Osteocyte (in vitro differentiated cells): ENCODE results near the gene PLCB4. TPM values are rescaled to one million over a fixed set of nuclear protein-coding genes. Genes with fewer than 3 reads are reported as not detected.
A peak's percentile ranks its signal among the peaks of the same experiment; 100 is the strongest.

Source experiments
- DNase-seq: peaks from one replicate; pipeline ENCODE4 v3.0.0; 2021; ENCODE audit warnings: mixed read lengths; ENCODE audit not compliant: unreplicated experiment; ENCODE audit errors: extremely low spot score
- H3K27ac Mint-ChIP-seq: one replicate; pipeline ENCODE4 v1.8.0; 2021; ENCODE audit warnings: mild to moderate bottlenecking, mixed read lengths; ENCODE audit not compliant: unreplicated experiment
- H3K27me3 Mint-ChIP-seq: one replicate; pipeline ENCODE4 v1.8.0; 2021; ENCODE audit warnings: mixed read lengths; ENCODE audit not compliant: unreplicated experiment
- H3K36me3 Mint-ChIP-seq: one replicate; pipeline ENCODE4 v1.8.0; 2021; ENCODE audit warnings: mixed read lengths; ENCODE audit not compliant: unreplicated experiment
- H3K4me1 Mint-ChIP-seq: one replicate; pipeline ENCODE4 v1.8.0; 2021; ENCODE audit warnings: mixed read lengths; ENCODE audit not compliant: unreplicated experiment
- H3K4me3 Mint-ChIP-seq: one replicate; pipeline ENCODE4 v1.8.0; 2021; ENCODE audit warnings: mild to moderate bottlenecking, moderate library complexity, mixed read lengths; ENCODE audit not compliant: unreplicated experiment
- H3K9me3 Mint-ChIP-seq: one replicate; pipeline ENCODE4 v1.8.0; 2021; ENCODE audit warnings: mixed read lengths; ENCODE audit not compliant: unreplicated experiment
- total RNA-seq: library from RNA; stranded (reverse); gene quantifications from 2 replicates; pipeline ENCODE4 v1.2.1, GENCODE V29; 2021
- TF ChIP-seq, protein P1 (sequence below): fragments of 200-600 bp; sonication (generic); IDR thresholded peaks from 2 replicates; pipeline ENCODE4 v1.5.0; 2021; ENCODE audit warnings: antibody characterized with exemption, mild to moderate bottlenecking, moderate library complexity

PLCB4 gene
- total RNA-seq, 1 donor from 2014 or later: 5.3 TPM

DNA sequence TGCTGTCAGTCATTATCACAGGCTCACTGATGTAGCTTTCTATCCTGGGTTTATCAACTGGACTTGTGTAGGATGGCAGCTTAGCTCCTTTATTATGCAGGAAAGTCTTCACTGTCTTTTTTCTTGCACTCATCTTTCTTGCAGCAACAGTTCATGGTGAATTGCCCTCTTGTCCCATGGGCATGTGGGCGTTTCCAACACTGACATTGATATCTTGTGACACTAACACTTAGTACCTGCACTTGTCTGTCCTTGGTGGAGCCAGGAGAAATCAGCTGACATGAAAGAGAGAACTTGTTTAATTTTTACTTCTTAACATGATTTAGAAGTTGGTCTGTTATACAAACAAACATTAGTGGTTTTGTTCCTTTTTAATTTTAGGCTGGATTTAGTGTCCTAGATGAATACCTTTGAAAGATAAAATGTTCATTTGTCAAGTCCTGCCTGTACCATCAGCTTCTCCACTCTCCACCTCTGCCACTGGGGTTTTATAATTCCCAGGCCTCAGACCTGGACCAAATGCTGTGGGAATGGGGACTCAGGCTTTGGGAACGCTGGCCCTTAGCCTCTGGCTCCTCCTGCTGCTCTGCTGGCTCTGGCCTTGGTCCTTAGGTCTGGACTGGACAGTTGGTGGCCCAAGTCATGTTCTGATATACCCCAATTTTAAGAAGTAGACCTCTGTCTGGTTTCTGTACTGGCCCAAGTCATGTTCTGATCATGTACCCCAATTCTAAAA, 284.5 kb downstream of the PLCB4 start:
- DNase-seq: no peak
- Mint-ChIP-seq H3K4me1 (peaks cover 11% of the 10 kb centered on the region), H3K27ac (no peak overlapping the region), H3K9me3 (no peaks in the 10 kb centered on the region), H3K36me3 (no peaks in the 10 kb centered on the region), H3K4me3 (no peak overlapping the region), H3K27me3 (no peaks in the 10 kb centered on the region)
- TF ChIP-seq, protein P1, sequence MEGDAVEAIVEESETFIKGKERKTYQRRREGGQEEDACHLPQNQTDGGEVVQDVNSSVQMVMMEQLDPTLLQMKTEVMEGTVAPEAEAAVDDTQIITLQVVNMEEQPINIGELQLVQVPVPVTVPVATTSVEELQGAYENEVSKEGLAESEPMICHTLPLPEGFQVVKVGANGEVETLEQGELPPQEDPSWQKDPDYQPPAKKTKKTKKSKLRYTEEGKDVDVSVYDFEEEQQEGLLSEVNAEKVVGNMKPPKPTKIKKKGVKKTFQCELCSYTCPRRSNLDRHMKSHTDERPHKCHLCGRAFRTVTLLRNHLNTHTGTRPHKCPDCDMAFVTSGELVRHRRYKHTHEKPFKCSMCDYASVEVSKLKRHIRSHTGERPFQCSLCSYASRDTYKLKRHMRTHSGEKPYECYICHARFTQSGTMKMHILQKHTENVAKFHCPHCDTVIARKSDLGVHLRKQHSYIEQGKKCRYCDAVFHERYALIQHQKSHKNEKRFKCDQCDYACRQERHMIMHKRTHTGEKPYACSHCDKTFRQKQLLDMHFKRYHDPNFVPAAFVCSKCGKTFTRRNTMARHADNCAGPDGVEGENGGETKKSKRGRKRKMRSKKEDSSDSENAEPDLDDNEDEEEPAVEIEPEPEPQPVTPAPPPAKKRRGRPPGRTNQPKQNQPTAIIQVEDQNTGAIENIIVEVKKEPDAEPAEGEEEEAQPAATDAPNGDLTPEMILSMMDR: peak; percentile 10

DNA sequence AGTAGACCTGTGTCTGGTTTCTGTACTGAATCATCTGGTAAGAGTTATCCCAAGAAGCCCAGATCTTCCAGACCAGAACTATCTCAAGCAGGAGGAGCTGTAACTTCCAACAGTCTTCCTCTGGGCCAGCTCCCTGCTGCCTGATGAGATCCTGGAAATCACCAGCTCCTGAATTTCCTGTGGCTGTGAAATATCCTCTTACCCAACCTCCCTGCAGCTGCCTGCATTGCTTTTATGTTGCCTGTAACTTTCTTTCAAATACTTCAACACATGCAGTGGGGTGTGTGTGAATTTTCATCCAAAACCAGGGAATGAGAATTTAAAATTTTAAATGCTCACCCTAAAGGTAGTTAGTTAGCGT, 285.0 kb downstream of the PLCB4 start:
- TF ChIP-seq, protein P1: no peak
- no peaks in the 10 kb centered on the region for H3K36me3 Mint-ChIP-seq
- H3K27me3 Mint-ChIP-seq: no peaks in the 10 kb centered on the region
- no peak for DNase-seq
- H3K4me3 Mint-ChIP-seq: no peak overlapping the region
- H3K4me1 Mint-ChIP-seq: peaks cover 6% of the 10 kb centered on the region
- no peak overlapping the region for H3K27ac Mint-ChIP-seq
- no peaks in the 10 kb centered on the region for H3K9me3 Mint-ChIP-seq

DNA sequence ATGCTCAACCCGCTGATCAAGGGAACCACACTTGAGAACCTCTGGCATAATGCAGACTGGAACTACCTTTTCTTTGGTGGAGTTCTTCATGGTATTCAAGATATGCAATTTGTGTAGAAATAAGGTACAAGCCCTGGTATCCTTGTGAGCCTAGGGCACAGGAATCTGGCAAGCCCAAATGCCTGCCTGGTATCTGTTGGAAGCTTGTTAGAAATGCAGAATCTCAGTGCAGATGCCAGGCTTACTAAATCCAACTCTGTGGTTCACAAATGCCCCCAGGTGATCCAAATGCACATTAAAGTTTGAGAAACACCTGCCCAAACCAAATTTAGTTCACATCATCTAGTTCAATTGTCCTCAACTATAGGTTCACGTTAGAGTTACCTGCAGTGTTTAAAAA, 285.7 kb downstream of the PLCB4 start:
- no peaks in the 10 kb centered on the region for H3K36me3 Mint-ChIP-seq

DNA sequence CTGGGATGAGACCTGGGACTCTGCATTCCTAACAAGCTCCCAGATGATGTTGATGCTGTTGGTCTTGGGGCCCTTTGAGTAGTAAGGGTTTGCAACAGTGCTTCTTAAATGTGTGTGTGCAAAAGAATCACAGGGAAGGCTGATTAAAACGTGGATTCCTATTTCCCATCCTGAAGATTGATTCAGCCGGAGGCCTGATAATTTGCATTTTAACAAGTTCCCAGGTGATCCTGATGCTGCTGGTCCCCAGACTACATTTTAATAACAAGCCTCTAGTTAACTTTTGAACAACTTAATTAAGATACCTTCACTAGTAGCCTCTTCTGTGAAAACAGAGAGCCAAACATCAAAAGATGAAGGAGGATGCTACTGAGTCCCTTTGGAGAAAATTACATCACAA, 289.1 kb downstream of the PLCB4 start:
- Mint-ChIP-seq H3K36me3 (no peaks in the 10 kb centered on the region), H3K4me3 (no peak overlapping the region), H3K27ac (no peak overlapping the region), H3K4me1 (peaks cover 20% of the 10 kb centered on the region), H3K9me3 (no peaks in the 10 kb centered on the region), H3K27me3 (no peaks in the 10 kb centered on the region)
- TF ChIP-seq, protein P1: no peak
- no peak for DNase-seq

More for the DNA sequence above, 285.7 kb downstream of the PLCB4 start:
- TF ChIP-seq, protein P1: no peak
- Mint-ChIP-seq H3K27ac (no peak overlapping the region), H3K27me3 (no peaks in the 10 kb centered on the region), H3K4me1 (peaks cover 8% of the 10 kb centered on the region), H3K9me3 (no peaks in the 10 kb centered on the region), H3K4me3 (no peak overlapping the region)
- DNase-seq: no peak

DNA sequence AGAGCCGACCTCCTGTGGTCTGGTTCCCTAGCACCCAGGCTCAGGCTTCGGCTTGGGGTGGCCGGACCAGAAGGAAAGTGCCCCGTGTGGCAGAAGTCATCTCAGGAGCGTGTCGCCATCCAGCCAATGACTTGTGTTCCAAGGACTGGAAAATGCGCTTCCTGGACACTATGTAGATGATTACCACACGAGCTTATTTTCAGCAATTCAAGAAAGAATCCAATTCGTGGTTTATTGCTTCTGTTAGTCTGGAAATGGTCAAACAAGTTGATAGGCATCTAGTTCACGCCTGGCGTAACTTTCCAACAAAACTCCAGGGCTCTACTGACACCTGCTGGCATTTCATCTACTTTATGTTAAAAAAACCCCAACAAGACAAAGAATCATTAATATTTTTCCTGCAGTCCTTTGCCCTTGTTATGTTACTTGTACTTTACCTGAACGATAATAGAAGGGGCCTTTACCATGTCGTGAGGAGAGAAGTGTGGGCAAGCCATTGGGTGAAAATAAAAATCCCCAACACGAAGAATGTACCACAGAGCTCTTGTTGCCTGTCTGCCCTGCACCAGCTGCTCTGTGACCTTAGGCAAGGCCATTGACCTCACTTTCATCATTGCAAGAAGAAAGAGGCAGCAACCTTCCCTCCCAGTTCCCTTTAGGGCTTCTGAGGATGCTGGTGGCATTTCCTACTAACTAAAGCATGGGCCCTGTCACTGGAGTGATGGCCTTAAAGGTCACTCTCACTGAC, 290.8 kb downstream of the PLCB4 start:
- Mint-ChIP-seq H3K9me3 (no peaks in the 10 kb centered on the region), H3K36me3 (peaks cover 3% of the 10 kb centered on the region), H3K4me1 (peaks cover 18% of the 10 kb centered on the region), H3K27me3 (no peaks in the 10 kb centered on the region), H3K27ac (no peak overlapping the region), H3K4me3 (no peak overlapping the region)
- DNase-seq: no peak
- TF ChIP-seq, protein P1: peak; percentile 75
